KMS-11 (cell line): ENCODE measurements around the gene NPW.
A peak's percentile ranks its signal among the peaks of the same experiment; 100 is the strongest.

Experiments used
- H2AFZ ChIP-seq: fragments of 200-600 bp; sonication (generic); 2 replicates; pipeline ENCODE4 v1.6.1; 2016; ENCODE audit warnings: antibody characterized with exemption, mixed run types, low read depth
- H3K27ac ChIP-seq: fragments of 200-600 bp; sonication (generic); 2 replicates; pipeline ENCODE4 v1.6.1; 2016; ENCODE audit warnings: mild to moderate bottlenecking, mixed run types
- H3K27me3 ChIP-seq: fragments of 200-600 bp; sonication (generic); 2 replicates; pipeline ENCODE4 v1.6.1; 2017; ENCODE audit warnings: mild to moderate bottlenecking, low read depth, mixed run types, moderate library complexity; ENCODE audit not compliant: insufficient read depth
- H3K36me3 ChIP-seq: fragments of 200-600 bp; sonication (generic); 2 replicates; pipeline ENCODE4 v1.6.1; 2017; ENCODE audit warnings: mild to moderate bottlenecking, mixed run types; ENCODE audit not compliant: insufficient read depth
- H3K4me1 ChIP-seq: fragments of 200-600 bp; sonication (generic); 2 replicates; pipeline ENCODE4 v1.6.1; 2016; ENCODE audit warnings: mild to moderate bottlenecking, low read depth, mixed run types; ENCODE audit not compliant: poor library complexity, severe bottlenecking
- H3K4me2 ChIP-seq: fragments of 200-600 bp; sonication (generic); 2 replicates; pipeline ENCODE4 v1.7.0; 2016; ENCODE audit warnings: mild to moderate bottlenecking, mixed run types
- H3K4me3 ChIP-seq: fragments of 200-600 bp; sonication (generic); IDR thresholded peaks from 2 replicates; pipeline ENCODE4 v1.6.1; 2017; ENCODE audit warnings: low read depth, low read length, mixed read lengths; ENCODE audit not compliant: insufficient read depth
- H3K79me2 ChIP-seq: fragments of 200-600 bp; sonication (generic); 2 replicates; pipeline ENCODE4 v1.6.1; 2016; ENCODE audit warnings: low read depth, mixed run types; ENCODE audit not compliant: insufficient read depth
- H3K9ac ChIP-seq: fragments of 200-600 bp; sonication (generic); 2 replicates; pipeline ENCODE4 v1.6.1; 2016; ENCODE audit warnings: mild to moderate bottlenecking, mixed run types
- H4K20me1 ChIP-seq: fragments of 200-600 bp; sonication (generic); 2 replicates; pipeline ENCODE4 v1.6.1; 2016; ENCODE audit warnings: mild to moderate bottlenecking, mixed run types; ENCODE audit not compliant: insufficient read depth
- TF ChIP-seq, protein P1 (sequence below): fragments of 200-600 bp; sonication (generic); conservative IDR thresholded peaks from 2 replicates; pipeline ENCODE4 v1.6.1; 2017; ENCODE audit warnings: low read depth, mild to moderate bottlenecking, antibody characterized with exemption, low read length, moderate library complexity, mixed read lengths

NPW gene

DNA sequence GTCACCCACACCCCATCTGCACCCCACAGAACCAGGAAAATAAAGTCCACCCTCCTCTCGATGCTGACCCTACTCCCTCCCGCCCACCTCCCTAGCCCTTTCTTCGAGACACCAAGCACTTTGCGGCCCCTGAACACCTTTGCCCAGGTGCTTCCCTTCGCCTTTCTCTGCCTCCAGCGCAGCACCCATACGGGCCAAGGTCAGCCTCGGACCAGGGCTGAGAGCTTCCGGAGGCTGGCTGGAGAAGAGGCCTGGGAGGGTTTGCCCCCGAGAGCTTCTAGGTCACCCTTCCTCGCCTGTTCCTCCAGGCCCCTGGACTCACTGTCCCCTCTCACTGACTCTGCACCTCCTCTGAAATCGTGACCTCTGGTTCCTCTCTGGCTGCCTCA is 4.4 kb downstream of the NPW start:
- TF ChIP-seq, protein P1, sequence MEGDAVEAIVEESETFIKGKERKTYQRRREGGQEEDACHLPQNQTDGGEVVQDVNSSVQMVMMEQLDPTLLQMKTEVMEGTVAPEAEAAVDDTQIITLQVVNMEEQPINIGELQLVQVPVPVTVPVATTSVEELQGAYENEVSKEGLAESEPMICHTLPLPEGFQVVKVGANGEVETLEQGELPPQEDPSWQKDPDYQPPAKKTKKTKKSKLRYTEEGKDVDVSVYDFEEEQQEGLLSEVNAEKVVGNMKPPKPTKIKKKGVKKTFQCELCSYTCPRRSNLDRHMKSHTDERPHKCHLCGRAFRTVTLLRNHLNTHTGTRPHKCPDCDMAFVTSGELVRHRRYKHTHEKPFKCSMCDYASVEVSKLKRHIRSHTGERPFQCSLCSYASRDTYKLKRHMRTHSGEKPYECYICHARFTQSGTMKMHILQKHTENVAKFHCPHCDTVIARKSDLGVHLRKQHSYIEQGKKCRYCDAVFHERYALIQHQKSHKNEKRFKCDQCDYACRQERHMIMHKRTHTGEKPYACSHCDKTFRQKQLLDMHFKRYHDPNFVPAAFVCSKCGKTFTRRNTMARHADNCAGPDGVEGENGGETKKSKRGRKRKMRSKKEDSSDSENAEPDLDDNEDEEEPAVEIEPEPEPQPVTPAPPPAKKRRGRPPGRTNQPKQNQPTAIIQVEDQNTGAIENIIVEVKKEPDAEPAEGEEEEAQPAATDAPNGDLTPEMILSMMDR = no peak
- Histone ChIP-seq H3K27ac (no peak overlapping the region), H3K79me2 (no peaks in the 10 kb centered on the region)

GRCh38 chr16:2025251-2025650 is 5.7 kb downstream of the NPW start:
- Histone ChIP-seq H3K79me2 (no peaks in the 10 kb centered on the region), H3K27me3 (peaks cover 29% of the 10 kb centered on the region), H3K4me1 (peaks cover 15% of the 10 kb centered on the region), H3K4me3 (no peak overlapping the region), H3K36me3 (no peaks in the 10 kb centered on the region), H3K4me2 (no peak overlapping the region), H3K9ac (no peak overlapping the region), H4K20me1 (no peaks in the 10 kb centered on the region), H2AFZ (no peak overlapping the region), H3K27ac (no peak overlapping the region)
- TF ChIP-seq, protein P1 = no peak

More for the DNA sequence above, 4.4 kb downstream of the NPW start:
- Histone ChIP-seq H3K36me3 (no peaks in the 10 kb centered on the region), H3K9ac (no peak overlapping the region), H3K4me3 (no peak overlapping the region), H2AFZ (peak overlapping the region; percentile 95; the same call in 1 of the 2 replicates), H3K27me3 (peaks cover 29% of the 10 kb centered on the region), H3K4me1 (peaks cover 15% of the 10 kb centered on the region), H4K20me1 (no peaks in the 10 kb centered on the region), H3K4me2 (no peak overlapping the region)

- TF ChIP-seq, protein P1 = no peak
- Histone ChIP-seq H3K9ac (no peak overlapping the region), H3K4me2 (peak overlapping the region; percentile 70; the same call in 1 of the 2 replicates), H3K4me1 (peaks cover 15% of the 10 kb centered on the region), H4K20me1 (no peaks in the 10 kb centered on the region), H2AFZ (peak overlapping the region; percentile 47; the same call in 1 of the 2 replicates), H3K4me3 (no peak overlapping the region), H3K27me3 (peaks cover 27% of the 10 kb centered on the region), H3K36me3 (no peaks in the 10 kb centered on the region), H3K79me2 (no peaks in the 10 kb centered on the region), H3K27ac (no peak overlapping the region)
Measured at GRCh38 chr16:2025878-2026460, 6.4 kb downstream of the NPW start.

DNA sequence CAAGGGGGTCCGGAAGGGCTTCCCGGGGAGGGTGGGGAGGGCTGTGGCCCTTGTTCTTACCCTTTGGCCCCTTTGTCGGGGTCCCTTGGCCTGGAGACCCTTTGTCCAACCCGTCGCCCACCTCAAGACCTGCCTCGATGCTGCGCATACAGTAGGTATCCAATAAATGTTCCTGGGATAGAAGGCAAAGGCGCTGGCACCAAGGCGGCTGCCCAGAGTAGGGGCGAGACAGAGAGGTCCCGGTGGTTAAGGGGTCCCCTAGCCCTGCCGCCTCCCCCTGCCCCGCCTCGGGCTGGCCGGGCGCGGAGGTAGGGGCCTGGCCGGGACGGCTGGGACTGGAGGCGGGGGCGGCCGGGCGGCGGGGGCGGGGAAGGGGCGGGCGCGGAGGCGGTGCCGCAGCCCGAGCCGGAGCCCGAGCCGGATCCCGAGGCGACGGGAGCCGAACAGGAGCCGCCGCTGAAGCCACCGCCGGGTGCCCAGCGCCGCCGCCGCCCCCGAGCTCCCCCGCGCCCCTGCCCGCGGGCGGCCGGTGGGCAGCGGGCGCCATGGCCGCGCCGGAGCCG is 7.0 kb downstream of the NPW start, which contains the start of gene NHERF2:
NHERF2 (plus strand) TSS at position 442 of the 563 bp plus-strand sequence; CDS start at position 546, 104 bp downstream.
- peak within 1 kb of the TSS; percentile 57 for H2AFZ ChIP-seq
- no peaks in the 10 kb centered on the region for H4K20me1 ChIP-seq
- TF ChIP-seq, protein P1 = no peak
- no peak within 1 kb of the TSS for H3K4me3 ChIP-seq
- no peak within 1 kb of the TSS for H3K27ac ChIP-seq
- H3K36me3 ChIP-seq = no peaks in the 10 kb centered on the region
- H3K9ac ChIP-seq = no peak within 1 kb of the TSS
- peaks cover 16% of the 10 kb centered on the region for H3K4me1 ChIP-seq
- peak within 1 kb of the TSS; percentile 89 for H3K4me2 ChIP-seq
- H3K27me3 ChIP-seq = peaks cover 21% of the 10 kb centered on the region
- H3K79me2 ChIP-seq = no peaks in the 10 kb centered on the region
